HG02943 (cell line): ENCODE measurements around the gene OSBPL5.

Experiments used
- ATAC-seq: cut with Tn5 transposase; IDR thresholded peaks from one replicate; pipeline ENCODE4 v1.9.1; 2021; ENCODE audit warnings: mild to moderate bottlenecking, low read depth, moderate library complexity; ENCODE audit not compliant: unreplicated experiment

The OSBPL5 gene

DNA sequence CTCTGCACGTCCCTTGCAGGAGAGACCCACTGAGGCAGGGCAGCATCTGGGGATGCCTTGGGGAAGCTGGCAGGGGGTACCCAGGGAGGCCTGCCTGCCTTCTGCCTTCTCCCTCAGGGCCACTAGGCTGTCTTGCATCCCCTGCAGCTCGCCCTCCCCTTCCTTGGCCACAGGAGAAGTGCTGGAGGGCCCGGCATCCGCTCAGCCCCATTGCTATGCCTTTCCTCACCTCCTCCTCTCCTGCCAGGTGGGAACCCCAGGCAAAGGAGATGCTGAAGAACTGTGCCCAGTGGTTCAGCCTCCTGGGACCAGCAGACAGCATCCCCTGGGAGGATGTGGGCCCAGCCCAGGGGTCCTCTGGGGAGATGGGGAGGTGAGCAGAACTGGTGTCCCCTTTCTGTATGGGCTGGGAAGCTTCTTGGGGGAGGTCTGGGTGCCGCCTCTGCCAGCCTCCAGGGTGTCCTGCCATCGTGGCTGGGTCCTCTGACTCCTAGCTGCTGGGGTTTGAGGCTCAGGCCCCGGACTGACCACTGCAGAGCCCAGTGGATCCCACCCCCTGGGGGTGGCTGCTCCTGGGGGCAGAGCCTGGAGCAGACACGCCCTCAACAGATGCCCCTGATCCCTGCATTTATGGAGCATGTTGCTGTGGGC lies 32.9 kb upstream of the OSBPL5 start:
- no peak for ATAC-seq

DNA sequence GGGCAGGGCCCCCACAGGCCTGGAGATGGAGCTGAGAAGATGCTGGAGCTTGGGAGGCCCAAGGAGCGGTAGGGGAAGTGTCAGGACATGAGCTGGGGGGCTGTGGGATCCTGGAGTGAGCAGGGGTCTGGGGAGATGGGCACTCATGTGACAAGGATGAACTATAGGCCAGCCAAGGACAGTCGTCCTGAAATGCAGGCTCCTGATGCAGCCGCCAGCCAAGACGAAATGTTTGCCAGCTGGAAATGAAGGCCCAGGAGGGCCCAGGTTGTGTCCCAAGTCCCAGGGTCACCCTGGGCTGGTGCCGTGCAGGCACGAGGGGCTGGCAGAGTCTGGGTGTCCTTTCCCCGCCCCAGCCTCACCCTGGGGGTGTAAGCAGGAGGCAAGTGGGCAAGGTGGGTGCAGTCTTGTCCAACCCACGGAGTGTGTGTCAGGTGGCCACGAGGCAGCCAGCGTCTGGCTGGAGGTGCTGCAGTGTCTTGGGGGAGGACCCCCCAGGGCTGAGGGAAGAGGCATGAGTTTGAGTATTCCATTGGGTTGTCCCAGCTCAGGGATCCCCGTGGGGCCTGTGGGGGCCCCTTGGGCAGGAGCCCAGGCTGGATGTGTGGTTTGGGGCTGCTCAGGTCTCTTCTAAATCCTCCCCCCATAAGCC lies 32.1 kb upstream of the OSBPL5 start:
- ATAC-seq, result no peak

DNA sequence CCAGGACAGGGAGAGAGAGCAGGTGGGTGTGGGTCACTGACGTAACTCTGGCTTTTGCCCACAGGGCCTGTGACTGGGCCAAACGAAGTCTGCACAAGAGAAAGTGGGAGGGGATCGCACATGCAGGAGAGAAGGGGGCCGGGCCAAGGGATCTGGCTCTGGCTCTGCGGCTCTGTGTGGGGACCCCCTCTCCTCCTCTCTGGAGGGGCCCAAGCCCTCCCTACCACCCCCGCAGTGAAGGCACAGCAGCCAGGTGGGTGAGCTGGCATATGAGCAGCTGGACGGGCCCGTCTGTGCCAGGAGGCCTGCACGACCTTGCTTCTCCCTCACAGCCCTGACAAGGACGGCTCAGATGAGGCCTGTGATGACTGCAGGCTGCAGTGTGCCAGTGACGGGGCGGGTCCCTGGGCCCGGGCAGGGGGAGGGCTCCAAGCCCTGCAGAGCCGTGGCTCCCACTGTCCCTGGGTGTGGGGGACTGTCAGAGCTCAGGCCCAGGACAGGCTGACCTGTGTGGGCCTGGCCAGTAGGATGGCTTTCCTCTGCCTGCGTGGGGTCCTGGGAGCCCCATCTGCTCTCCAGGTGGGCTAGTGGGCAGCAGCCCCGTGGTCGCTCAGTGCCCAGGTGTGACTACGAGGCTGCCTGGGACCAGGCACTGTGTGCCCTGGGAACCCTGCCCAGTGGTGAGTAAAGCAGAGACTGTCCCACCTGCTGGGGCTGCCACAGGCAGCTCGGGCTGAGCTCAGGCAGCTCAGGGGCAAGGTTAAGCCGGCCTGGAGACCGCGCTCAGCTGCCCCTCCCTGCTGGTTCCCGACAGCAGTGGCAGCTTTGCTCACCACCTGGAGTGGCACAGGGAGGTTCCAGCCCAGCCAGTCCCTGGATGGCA lies 31.3 kb upstream of the OSBPL5 start:
- ATAC-seq, result no peak

- no peak for ATAC-seq
Observed at GRCh38 chr11:3195251-3196160, 30.4 kb upstream of the OSBPL5 start.

DNA sequence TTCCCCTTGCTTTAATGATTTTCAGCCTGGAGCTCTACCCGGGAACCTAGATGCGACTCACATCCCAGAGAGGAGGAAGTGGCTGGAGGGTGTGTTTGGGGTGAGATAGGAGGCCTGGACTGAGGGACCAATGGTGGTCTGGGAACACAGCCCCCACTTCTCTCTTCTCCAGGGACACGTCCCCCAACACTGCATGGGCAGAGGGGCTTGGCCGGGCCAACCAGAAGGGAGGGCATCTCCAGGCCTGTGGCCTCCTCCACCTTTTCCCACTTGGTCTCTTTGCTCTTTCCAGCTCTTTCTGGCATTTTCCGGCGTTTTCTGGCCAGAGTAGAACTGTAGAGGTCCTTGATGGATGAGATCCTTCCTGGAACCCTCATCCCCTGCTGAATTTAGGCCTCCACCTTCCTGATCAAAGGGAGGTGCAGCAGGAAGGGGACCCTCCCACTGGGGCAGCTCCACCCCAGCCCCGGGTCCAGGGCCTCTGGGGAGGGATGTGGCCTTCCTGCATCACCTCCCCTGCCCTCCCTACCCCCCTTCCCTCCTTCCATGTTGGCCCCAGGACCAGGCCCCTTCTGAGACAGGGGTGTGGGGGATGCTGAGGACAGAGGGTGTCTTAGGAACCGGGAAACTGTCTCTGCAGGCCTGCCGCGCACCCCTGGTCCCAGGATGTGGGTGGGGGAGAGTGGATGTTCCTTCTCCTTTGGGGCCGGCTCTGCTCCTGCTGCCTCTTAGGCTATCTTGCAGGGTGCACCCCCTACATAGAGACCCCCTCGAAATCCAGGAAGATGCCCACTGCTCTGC lies 29.1 kb upstream of the OSBPL5 start:
- ATAC-seq, result no peak

- ATAC-seq, result no peak
Observed at GRCh38 chr11:3193373-3194015, 28.4 kb upstream of the OSBPL5 start.

DNA sequence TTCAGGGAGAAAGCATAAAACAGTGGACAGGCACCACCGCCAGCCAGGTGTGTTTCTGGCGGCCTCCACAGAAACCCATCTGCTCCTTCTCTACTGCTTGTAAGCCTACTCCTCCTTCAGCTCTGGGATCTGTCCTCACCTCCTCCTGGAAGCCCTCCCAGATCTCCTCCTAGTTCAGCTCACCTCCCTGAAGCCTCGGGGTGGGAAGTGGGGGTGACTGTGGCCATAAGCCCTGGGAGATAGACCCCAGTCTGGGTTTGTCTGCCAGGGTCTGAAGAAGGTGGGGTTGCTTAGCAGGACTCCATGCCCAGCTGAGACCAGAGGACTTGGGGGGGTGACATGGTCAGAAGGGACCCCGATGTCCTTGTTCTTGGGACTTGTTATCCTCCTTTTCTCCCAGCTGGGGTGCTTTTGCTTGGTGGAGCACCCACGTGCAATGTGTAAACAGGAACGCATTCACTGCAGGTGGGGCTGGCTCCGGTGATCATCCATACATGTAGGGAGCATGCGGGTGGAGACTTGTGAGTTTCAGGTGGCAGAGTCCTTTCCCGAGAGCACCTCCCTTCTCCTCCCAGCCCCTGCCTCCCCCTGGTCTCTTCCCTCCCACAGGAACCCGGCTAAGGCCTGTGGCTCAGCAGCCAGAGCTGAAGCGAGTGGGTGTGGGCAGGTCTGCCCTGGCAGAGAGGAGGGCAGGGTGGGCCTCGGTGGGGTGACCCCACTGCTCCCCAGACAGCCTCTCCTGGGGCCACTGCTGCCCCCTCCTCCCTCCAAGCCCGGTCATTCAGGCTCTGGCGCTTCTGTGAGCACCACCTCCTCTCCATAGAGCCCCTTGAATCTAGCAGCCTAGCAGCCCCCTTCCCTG lies 27.6 kb upstream of the OSBPL5 start:
- ATAC-seq, result no peak

DNA sequence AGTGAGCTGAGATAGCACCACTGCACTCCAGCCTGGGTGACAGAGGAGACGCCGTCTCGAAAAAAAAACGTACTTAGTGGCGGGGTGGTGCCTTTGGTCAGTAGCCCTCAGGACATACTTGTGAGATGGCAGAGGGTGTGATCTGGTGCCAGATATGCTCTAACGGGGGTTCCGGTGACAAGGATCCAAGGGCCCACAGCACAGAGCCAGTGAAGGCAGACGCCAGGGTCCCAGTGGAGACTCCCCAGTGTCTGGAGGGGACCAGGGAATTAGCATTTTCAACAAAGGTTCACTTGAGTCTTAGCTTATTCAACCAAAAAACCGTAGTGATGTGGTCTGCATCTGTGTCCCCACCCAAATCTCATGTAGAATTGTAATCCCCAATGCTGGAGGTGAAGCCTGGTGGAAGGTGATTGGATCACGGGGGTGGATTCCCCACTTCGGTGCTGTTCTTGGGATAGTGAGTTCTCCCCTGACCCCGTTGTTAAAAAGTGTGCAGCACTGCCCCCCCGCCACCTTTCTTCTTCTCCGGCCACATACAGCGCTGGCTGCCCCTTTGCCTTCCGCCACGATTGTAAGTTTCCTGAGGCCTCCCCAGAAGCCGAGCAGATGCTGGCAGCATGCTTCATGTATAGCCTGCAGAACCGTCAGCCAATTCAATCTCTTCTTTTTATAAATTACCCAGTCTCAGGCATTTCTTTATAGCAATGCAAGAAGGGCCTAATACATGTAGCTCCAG lies 26.6 kb upstream of the OSBPL5 start:
- no peak for ATAC-seq

DNA sequence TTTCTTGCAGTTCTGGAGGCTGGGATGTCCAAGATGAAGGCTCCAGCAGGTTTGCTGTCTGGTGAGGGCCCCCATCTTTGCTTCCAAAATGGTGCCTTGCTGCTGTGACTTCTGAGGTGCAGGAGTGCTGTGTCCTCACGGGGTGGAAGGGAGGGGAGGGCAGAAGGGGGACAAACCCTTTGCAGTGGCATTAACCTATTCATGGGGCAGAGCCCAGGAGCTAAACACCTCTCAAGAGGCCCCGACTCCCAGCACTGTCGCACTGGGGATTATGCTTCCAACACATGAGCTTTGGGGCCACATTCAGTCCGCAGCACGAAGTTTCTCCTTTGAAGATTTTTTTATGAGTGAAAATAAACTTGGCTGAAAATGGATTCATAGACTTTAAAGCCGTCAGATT lies 25.5 kb upstream of the OSBPL5 start:
- ATAC-seq, result no peak

GRCh38 chr11:3189886-3190583 lies 24.9 kb upstream of the OSBPL5 start:
- ATAC-seq, result no peak

DNA sequence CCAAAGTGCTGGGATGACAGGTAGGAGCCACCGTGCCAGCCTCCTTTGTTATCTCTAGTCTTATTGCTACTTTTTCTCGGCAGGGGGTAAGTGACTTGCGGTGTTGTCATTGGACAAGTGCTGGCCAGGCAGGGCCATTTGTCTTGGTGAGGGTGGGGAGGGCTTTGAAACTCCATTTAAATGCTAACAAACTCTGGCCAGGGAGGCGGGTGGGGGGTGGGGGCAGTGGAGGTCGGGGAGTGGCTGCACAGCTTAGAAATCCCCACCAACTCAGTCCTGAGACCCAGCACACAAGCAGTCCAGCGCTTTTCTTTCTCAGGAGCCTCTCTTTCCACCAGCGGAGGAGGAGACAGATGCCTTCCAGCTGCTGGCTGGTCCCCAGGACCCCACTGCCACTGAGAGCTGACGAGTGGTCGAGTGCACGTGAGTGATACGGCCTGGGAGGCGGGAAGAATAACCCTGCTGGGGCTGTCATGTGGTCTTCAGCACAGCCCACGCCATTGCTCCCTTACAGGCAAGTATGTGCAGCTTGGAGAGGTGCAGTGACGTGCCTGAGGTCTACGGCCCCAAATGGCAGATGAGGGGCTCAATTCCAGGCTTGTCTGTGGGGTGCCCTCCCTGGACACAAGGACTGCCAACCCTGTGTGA lies 24.2 kb upstream of the OSBPL5 start:
- ATAC-seq, result no peak

DNA sequence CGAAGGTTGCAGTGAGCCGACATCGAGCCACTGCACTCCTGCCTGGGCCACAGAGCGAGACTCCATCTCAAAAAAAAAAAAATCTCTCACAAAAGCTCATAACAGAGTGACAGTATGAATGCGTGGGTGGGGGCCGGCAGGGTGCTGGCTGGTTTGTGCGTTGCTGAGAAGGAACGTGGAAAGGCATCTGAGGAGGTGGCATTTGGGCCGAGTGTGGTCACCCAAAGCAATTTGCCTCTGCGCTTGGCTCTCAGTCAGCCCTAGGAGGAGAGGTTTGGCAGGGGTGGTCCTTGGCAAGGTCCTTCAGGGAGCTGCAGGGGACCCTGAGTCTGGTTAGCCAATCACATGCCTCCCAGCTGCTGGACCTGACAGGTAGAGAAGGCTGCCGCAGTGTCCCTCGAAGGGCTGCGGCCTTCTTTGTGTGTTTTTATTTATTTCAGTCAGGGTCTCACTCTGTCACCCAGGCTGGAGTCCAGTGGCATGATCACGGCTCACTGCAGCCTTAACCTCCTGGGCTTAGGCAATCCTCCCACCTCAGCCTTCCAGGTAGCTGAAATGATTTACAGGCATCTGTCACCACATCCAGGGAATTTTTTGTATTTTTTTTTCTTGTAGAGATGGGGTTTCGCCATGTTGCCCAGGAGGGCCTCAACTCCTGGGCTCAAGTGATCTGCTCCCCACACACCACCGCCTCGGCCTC lies 23.5 kb upstream of the OSBPL5 start:
- ATAC-seq, result no peak

- no peak for ATAC-seq
Observed at GRCh38 chr11:3186166-3186953, 21.2 kb upstream of the OSBPL5 start.

DNA sequence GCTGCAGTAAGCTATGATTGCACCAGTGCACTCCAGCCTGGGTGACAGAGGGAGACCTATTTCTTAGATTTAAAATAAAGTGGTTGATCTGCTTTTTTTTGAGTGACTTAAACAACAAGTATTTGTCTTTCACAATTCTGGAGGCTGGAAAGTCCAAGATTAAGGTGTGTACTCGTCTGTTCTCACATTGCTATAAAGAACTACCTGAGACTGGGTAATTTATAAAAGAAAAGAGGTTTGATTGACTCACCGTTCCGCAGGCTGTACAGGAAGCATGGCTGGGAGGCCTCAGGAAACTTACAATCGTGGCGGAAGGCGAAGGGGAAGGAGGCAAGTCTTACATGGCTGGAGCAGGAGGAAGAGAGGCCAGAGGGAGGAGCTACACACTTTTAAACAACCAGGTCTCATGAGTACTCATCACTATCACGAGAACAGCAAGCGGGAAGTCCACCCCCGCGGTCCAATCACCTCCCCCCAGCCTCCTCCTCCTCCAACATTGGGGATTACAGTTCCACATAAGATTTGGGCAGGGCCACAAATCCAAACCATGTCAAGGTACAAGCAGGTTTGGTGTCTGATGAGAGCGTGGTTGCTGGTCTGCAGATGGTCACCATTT lies 19.7 kb upstream of the OSBPL5 start:
- ATAC-seq, result no peak

DNA sequence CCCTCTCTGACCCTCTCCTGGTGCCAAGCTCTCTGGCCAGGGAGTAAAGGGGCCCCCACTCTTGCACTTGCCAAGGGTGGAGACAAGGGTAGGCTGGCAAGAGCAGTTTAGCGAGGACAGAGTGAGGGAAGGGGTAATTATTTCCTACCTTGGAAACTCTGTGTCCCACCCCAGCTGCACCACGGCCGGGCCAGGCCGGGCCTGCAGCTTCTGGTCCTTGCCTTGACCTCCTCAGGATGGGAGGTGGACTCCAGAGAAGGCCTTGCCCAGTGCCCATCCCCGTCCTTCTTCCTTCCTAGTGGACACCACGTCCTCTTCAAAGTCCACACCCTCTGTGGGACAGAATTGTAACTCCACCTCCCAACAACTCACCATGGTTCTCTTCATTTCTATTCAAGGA lies 18.4 kb upstream of the OSBPL5 start:
- ATAC-seq, result no peak
